Sigmoid colon (tissue), 4 donors: ENCODE data around the gene MACROD2.

Experiments used
- CTCF ChIP-seq, 4 experiments: fragments of 450-650 bp in 3 of 4; fragments of 200-600 bp in 1 of 4; IDR thresholded peaks; one replicate each; pipeline ENCODE4 v1.5.1; 2016 to 2019; ENCODE audit warnings: antibody characterized with exemption in 4 of 4, mild to moderate bottlenecking in 3 of 4, moderate library complexity in 2 of 4
- POLR2AphosphoS5 ChIP-seq, 4 donors: sonication (generic); formaldehyde crosslinking; IDR thresholded peaks; one replicate each; pipeline ENCODE4 v1.6.1; 2017; ENCODE audit warnings: antibody characterized with exemption in 4 of 4

GRCh38 chr20:15056246-15056645, 1060.9 kb downstream of the MACROD2 start:
- TF ChIP-seq CTCF (IDR thresholded peaks at IDR 0.05) (no peak), POLR2AphosphoS5 (IDR thresholded peaks at IDR 0.05) (no peak)
